RPMI7951 (cell line): ENCODE measurements around the gene STX1B. TPM values are rescaled to one million over a fixed set of nuclear protein-coding genes. Genes with fewer than 3 reads are reported as not detected.

Source experiments
- DNase-seq: peaks from one replicate; pipeline ENCODE4 v3.0.0-alpha.2; 2012; ENCODE audit warnings: low read depth
- total RNA-seq: library from RNA; depleted of rRNA; stranded (reverse); fragments of >200 nt; shearing (Covaris generic); gene quantifications from 2 replicates; pipeline ENCODE4 v1.2.3, GENCODE V29; 2014

Gene STX1B
- total RNA-seq, 1 experiment from 2014 or later: 0.60 TPM

GRCh38 chr16:30996324-30996984 lies 14.0 kb downstream of the STX1B start:
- peak; percentile 43 for DNase-seq

- no peak for DNase-seq
Measured at GRCh38 chr16:30995927-30996323, 14.5 kb downstream of the STX1B start.

- no peak for DNase-seq
Measured at GRCh38 chr16:30992931-30993816, 17.3 kb downstream of the STX1B start.

- DNase-seq: no peak
Measured at GRCh38 chr16:30992276-30992780, 18.1 kb downstream of the STX1B start.

- DNase-seq: no peak
Measured at GRCh38 chr16:30991052-30991451, 19.4 kb downstream of the STX1B start.

- no peak for DNase-seq
Measured at GRCh38 chr16:30990105-30990504, 20.3 kb downstream of the STX1B start.

GRCh38 chr16:30989469-30990047 lies 20.9 kb downstream of the STX1B start:
- no peak for DNase-seq

- DNase-seq: no peak
Measured at GRCh38 chr16:30987581-30988190, 22.8 kb downstream of the STX1B start.

GRCh38 chr16:30986129-30986991 lies 24.1 kb downstream of the STX1B start:
- DNase-seq: no peak

GRCh38 chr16:30985401-30986128 lies 24.9 kb downstream of the STX1B start:
- peak; percentile 56 for DNase-seq

- DNase-seq: peak; percentile 67
Measured at GRCh38 chr16:30984669-30985400, 25.6 kb downstream of the STX1B start, which contains the start of gene HSD3B7. Gene HSD3B7 (plus strand): TSS chr16:30985207. CDS start chr16:30985659, 452 bp downstream.

GRCh38 chr16:30983898-30984610 lies 26.4 kb downstream of the STX1B start:
- no peak for DNase-seq

GRCh38 chr16:30983289-30983889 lies 27.0 kb downstream of the STX1B start:
- no peak for DNase-seq

GRCh38 chr16:30982548-30983288 lies 27.7 kb downstream of the STX1B start:
- no peak for DNase-seq

GRCh38 chr16:30980959-30981358 lies 29.5 kb downstream of the STX1B start:
- no peak for DNase-seq

- DNase-seq: no peak
Measured at GRCh38 chr16:30980434-30980833, 30.0 kb downstream of the STX1B start.

- DNase-seq: no peak
Measured at GRCh38 chr16:30980023-30980371, 30.4 kb downstream of the STX1B start.
